ENCODE data around the gene HOXD11.

DNA sequence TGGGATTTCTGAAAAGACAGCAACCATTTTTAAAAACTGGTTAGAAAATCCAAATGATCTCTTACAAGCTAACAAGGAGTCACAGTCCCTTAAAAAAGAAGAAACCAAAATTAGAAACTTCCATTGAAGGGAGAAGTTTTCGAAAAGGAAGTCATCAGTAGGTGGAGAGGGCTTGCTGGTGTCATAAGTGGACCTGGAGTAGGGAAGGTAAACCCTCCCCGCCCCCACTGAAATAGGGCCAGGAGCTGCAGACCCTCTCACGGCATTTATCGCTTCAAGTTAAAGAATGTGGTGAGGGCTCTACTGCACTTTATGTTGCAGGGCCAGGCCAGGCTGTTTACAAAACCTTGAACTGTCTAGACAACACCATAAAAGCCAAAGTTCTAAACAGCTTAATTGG is 2.9 kb downstream of the HOXD11 start:
- no peak for TF ChIP-seq POLR2A (IDR thresholded peaks at IDR 0.05)
- TF ChIP-seq, protein P1, sequence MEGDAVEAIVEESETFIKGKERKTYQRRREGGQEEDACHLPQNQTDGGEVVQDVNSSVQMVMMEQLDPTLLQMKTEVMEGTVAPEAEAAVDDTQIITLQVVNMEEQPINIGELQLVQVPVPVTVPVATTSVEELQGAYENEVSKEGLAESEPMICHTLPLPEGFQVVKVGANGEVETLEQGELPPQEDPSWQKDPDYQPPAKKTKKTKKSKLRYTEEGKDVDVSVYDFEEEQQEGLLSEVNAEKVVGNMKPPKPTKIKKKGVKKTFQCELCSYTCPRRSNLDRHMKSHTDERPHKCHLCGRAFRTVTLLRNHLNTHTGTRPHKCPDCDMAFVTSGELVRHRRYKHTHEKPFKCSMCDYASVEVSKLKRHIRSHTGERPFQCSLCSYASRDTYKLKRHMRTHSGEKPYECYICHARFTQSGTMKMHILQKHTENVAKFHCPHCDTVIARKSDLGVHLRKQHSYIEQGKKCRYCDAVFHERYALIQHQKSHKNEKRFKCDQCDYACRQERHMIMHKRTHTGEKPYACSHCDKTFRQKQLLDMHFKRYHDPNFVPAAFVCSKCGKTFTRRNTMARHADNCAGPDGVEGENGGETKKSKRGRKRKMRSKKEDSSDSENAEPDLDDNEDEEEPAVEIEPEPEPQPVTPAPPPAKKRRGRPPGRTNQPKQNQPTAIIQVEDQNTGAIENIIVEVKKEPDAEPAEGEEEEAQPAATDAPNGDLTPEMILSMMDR (IDR thresholded peaks at IDR 0.05), result no peak
